OCI-LY1 (cell line): ENCODE measurements around the gene C1QTNF9.

Source experiments
- H2AFZ ChIP-seq: fragments of 200-600 bp; sonication (generic), shearing (Covaris generic); 2 replicates; pipeline ENCODE4 v1.6.0; 2014; ENCODE audit warnings: antibody characterized with exemption, mild to moderate bottlenecking, low read length
- H3F3A ChIP-seq: fragments of 200-600 bp; sonication (generic), shearing (Covaris generic); 2 replicates; pipeline ENCODE4 v1.6.0; 2014; ENCODE audit warnings: mild to moderate bottlenecking, antibody characterized with exemption, low read length, moderate library complexity; ENCODE audit not compliant: insufficient read depth
- H3K27ac ChIP-seq: fragments of 200-600 bp; sonication (generic); 2 replicates; pipeline ENCODE4 v1.5.1; 2014; ENCODE audit warnings: low read length, mixed run types, mild to moderate bottlenecking, low read depth; ENCODE audit not compliant: poor library complexity, severe bottlenecking
- H3K27me3 ChIP-seq: fragments of 200-600 bp; sonication (generic); 2 replicates; pipeline ENCODE4 v1.6.0; 2014; ENCODE audit warnings: antibody characterized with exemption, mild to moderate bottlenecking, low read length, moderate library complexity; ENCODE audit not compliant: insufficient read depth
- H3K36me3 ChIP-seq: fragments of 200-600 bp; sonication (generic); 2 replicates; pipeline ENCODE4 v1.6.1; 2014; ENCODE audit warnings: mild to moderate bottlenecking, antibody characterized with exemption, low read length, moderate library complexity, mixed read lengths; ENCODE audit not compliant: insufficient read depth
- H3K4me1 ChIP-seq: fragments of 200-600 bp; sonication (generic); 2 replicates; pipeline ENCODE4 v1.5.1; 2014; ENCODE audit warnings: mild to moderate bottlenecking, low read length, moderate library complexity; ENCODE audit not compliant: insufficient read depth, severe bottlenecking
- H3K4me2 ChIP-seq: fragments of 200-600 bp; sonication (generic), shearing (Covaris generic); 2 replicates; pipeline ENCODE4 v1.6.1; 2014; ENCODE audit warnings: low read length
- H3K4me3 ChIP-seq: fragments of 200-600 bp; sonication (generic); 2 replicates; pipeline ENCODE4 v1.5.1; 2014; ENCODE audit warnings: low read length, low read depth, mild to moderate bottlenecking, mixed read lengths; ENCODE audit not compliant: poor library complexity, severe bottlenecking
- H3K79me2 ChIP-seq: fragments of 200-600 bp; shearing (Covaris generic); 2 replicates; pipeline ENCODE4 v1.6.1; 2016; ENCODE audit warnings: mixed run types, low read length, mixed read lengths; ENCODE audit not compliant: insufficient read depth
- H3K9ac ChIP-seq: fragments of 200-600 bp; sonication (generic), shearing (Covaris generic); 2 replicates; pipeline ENCODE4 v1.6.1; 2014; ENCODE audit warnings: mild to moderate bottlenecking, low read length, mixed read lengths
- H3K9me2 ChIP-seq: fragments of 200-600 bp; sonication (generic), shearing (Covaris generic); 2 replicates; pipeline ENCODE4 v1.6.1; 2014; ENCODE audit warnings: low read depth, mild to moderate bottlenecking, low read length, mixed read lengths
- H3K9me3 ChIP-seq: fragments of 200-600 bp; shearing (Covaris generic); 2 replicates; pipeline ENCODE4 v1.6.1; 2014; ENCODE audit warnings: low read length, mixed read lengths
- H4K20me1 ChIP-seq: fragments of 200-600 bp; sonication (generic), shearing (Covaris generic); 2 replicates; pipeline ENCODE4 v1.6.0; 2016; ENCODE audit warnings: mild to moderate bottlenecking, low read length; ENCODE audit not compliant: insufficient read depth
- EZH2 ChIP-seq: fragments of 200-600 bp; sonication (generic), shearing (Covaris generic); IDR thresholded peaks from 2 replicates; pipeline ENCODE4 v1.8.0; 2017; ENCODE audit warnings: borderline replicate concordance, mixed run types, mild to moderate bottlenecking, antibody characterized with exemption, low read length, moderate library complexity, mixed read lengths
- TF ChIP-seq, protein P1 (sequence below): fragments of 200-600 bp; sonication (generic), shearing (Covaris generic); IDR thresholded peaks from 2 replicates; pipeline ENCODE4 v1.5.1; 2017; ENCODE audit warnings: mild to moderate bottlenecking, antibody characterized with exemption, low read length, moderate library complexity, mixed read lengths

Gene C1QTNF9

DNA sequence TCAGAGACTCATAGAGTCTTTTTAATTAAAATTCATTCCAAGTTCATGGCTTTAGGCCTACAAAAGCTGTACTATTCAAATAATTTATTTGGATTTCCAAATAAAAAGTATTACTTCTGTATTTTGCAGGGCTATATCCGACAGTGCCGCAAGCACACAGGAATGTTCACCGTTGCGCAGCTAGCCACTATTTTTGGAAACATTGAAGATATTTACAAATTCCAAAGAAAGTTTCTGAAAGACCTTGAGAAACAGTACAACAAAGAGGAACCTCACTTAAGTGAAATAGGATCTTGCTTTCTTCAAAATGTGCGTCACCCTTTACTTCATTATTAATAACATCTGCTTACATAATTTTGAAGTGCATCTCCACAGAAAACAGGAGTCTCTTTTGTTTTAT is 20.5 kb upstream of the C1QTNF9 start:
- Histone ChIP-seq H3K27ac (no peak overlapping the region), H3K9ac (no peak overlapping the region), H3K27me3 (no peaks in the 10 kb centered on the region), H3K4me3 (no peak overlapping the region), H3K9me3 (no peaks in the 10 kb centered on the region), H3F3A (no peaks in the 10 kb centered on the region), H2AFZ (no peak overlapping the region), H4K20me1 (no peaks in the 10 kb centered on the region), H3K4me1 (no peaks in the 10 kb centered on the region), H3K4me2 (no peak overlapping the region), H3K9me2 (no peaks in the 10 kb centered on the region), H3K79me2 (no peaks in the 10 kb centered on the region), H3K36me3 (no peaks in the 10 kb centered on the region)
- TF ChIP-seq, protein P1, sequence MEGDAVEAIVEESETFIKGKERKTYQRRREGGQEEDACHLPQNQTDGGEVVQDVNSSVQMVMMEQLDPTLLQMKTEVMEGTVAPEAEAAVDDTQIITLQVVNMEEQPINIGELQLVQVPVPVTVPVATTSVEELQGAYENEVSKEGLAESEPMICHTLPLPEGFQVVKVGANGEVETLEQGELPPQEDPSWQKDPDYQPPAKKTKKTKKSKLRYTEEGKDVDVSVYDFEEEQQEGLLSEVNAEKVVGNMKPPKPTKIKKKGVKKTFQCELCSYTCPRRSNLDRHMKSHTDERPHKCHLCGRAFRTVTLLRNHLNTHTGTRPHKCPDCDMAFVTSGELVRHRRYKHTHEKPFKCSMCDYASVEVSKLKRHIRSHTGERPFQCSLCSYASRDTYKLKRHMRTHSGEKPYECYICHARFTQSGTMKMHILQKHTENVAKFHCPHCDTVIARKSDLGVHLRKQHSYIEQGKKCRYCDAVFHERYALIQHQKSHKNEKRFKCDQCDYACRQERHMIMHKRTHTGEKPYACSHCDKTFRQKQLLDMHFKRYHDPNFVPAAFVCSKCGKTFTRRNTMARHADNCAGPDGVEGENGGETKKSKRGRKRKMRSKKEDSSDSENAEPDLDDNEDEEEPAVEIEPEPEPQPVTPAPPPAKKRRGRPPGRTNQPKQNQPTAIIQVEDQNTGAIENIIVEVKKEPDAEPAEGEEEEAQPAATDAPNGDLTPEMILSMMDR: no peak
- no peak for TF ChIP-seq EZH2

GRCh38 chr13:24290280-24290932 is 19.0 kb upstream of the C1QTNF9 start:
- Histone ChIP-seq H3K9me2 (no peaks in the 10 kb centered on the region), H3K27me3 (no peaks in the 10 kb centered on the region), H3K79me2 (no peaks in the 10 kb centered on the region), H2AFZ (no peak overlapping the region), H3K36me3 (no peaks in the 10 kb centered on the region), H3K9ac (no peak overlapping the region), H3F3A (no peaks in the 10 kb centered on the region), H3K4me3 (no peak overlapping the region), H3K9me3 (no peaks in the 10 kb centered on the region), H4K20me1 (no peaks in the 10 kb centered on the region), H3K4me2 (no peak overlapping the region), H3K27ac (no peak overlapping the region), H3K4me1 (no peaks in the 10 kb centered on the region)
- TF ChIP-seq EZH2: no peak
- TF ChIP-seq, protein P1: no peak

DNA sequence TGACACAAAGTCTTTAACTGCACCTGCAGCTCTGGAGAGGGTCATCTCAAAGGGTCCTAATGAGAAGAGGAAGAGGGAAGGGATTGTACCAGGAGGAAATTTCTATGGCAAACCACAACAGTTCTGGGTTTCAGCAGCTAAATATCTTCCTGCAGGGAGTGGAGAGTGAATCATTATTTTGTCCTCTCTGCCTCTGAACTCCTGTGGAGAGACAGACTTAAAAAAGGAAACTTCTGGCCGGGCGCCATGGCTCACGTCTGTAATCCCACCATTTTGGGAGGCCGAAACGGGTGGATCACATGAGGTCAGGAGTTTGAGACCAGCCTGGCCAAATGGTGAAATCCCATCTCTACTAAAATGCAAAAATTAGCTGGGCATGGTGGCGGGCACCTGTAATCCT is 16.9 kb upstream of the C1QTNF9 start:
- Histone ChIP-seq H3K36me3 (no peaks in the 10 kb centered on the region), H3K27ac (no peak overlapping the region), H3K4me1 (no peaks in the 10 kb centered on the region), H3K79me2 (no peaks in the 10 kb centered on the region), H3K27me3 (no peaks in the 10 kb centered on the region), H3F3A (no peaks in the 10 kb centered on the region), H3K9ac (no peak overlapping the region), H4K20me1 (no peaks in the 10 kb centered on the region), H3K9me3 (no peaks in the 10 kb centered on the region), H3K4me3 (no peak overlapping the region), H2AFZ (no peak overlapping the region), H3K4me2 (no peak overlapping the region), H3K9me2 (no peaks in the 10 kb centered on the region)
- TF ChIP-seq, protein P1: no peak
- no peak for TF ChIP-seq EZH2
